Measurements from ENCODE around the gene LGI4. TPM values are rescaled to one million over a fixed set of nuclear protein-coding genes. Genes with fewer than 3 reads are reported as not detected.

Gene LGI4
- total and polyA plus RNA-seq, 2 donors from 2014 or later: 5.1 to 7.5 TPM

DNA sequence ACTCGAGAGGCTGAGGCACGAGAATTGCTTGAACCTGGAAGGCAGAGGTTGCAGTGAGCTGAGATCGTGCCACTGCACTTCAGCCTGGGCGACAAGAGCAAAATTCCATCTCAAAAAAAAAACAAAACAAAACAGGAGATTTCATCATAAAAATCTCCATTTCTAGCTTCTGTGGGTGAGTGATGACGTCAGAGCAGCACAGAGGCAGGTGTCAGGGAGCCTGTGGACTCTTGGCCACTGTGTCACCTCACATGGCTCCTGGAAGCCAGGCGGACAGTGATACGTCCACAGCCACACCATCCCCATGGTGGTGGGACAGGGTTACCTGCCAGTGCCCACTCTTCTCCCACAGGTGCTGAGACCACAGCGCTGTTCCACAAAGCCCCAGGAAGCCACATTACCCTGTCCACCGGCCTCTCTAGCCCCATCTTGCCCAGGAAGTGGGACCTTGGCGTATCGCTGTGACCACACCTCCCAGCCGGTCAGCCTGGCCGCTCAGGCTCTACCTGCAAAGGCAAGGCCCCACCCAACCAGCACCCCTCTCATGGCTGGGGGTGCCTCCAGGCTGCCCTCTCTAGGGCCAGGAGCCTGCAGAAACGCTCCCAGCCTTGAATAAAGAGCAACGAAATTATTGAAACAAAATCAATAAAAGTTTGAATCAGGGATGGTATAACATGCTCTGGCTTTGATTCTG is 21.7 kb downstream of the LGI4 start:
- H3K4me3 ChIP-seq (ENCODE audit: low read length in 3 of 3): no peak overlapping the region
- H3K27me3 ChIP-seq (ENCODE audit: control insufficient read depth, insufficient read depth, low read length): no peaks in the 10 kb centered on the region
- H3K9ac ChIP-seq (ENCODE audit: low read length in 3 of 3): no peak overlapping the region
- intact Hi-C loops (cut with DNase I): no loop called here
- DNase-seq: no peak
- no peak for FAIRE-seq
- no peaks in the 10 kb centered on the region for H3K36me3 ChIP-seq (ENCODE audit: control insufficient read depth in 2 of 3, insufficient read depth in 3 of 3, low read length in 3 of 3)
- H3K4me1 ChIP-seq (ENCODE audit: control insufficient read depth in 2 of 3, insufficient read depth in 2 of 3, low read depth in 1 of 3, low read length in 3 of 3): peaks cover 0 to 4% (median 3%) of the 10 kb centered on the region in 3 donors
- no peaks in the 10 kb centered on the region for H3K9me3 ChIP-seq (ENCODE audit: control insufficient read depth in 2 of 3, insufficient read depth in 1 of 3, low read length in 3 of 3)
- TF ChIP-seq, protein P1, sequence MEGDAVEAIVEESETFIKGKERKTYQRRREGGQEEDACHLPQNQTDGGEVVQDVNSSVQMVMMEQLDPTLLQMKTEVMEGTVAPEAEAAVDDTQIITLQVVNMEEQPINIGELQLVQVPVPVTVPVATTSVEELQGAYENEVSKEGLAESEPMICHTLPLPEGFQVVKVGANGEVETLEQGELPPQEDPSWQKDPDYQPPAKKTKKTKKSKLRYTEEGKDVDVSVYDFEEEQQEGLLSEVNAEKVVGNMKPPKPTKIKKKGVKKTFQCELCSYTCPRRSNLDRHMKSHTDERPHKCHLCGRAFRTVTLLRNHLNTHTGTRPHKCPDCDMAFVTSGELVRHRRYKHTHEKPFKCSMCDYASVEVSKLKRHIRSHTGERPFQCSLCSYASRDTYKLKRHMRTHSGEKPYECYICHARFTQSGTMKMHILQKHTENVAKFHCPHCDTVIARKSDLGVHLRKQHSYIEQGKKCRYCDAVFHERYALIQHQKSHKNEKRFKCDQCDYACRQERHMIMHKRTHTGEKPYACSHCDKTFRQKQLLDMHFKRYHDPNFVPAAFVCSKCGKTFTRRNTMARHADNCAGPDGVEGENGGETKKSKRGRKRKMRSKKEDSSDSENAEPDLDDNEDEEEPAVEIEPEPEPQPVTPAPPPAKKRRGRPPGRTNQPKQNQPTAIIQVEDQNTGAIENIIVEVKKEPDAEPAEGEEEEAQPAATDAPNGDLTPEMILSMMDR (IDR thresholded peaks at IDR 0.05; ENCODE audit: borderline replicate concordance, extremely low read depth, insufficient read depth): no peak
- no peak overlapping the region for H3K27ac ChIP-seq (ENCODE audit: low read depth in 2 of 2, low read length in 2 of 2)

DNA sequence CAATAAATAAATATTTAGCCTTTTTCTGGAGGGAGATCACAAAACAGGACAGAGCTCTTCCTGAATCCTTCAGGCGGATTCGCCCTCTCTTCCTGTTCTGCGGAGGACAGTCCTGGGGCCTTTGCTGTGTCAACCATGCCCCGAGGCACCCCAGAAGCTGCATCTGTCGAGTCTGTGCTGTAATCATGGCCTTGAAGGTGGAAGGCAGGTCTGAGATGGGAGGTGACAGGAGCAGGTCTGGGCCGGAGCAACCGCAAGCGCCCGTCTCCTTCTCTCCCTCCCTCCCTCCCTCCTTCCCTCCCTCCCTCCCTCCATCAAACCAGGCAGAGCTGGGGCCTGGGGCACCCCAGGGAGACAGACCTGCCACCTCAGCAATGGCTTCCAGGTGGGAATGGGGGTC is 23.9 kb downstream of the LGI4 start:
- Histone ChIP-seq H3K9me3 (ENCODE audit: control insufficient read depth in 2 of 3, insufficient read depth in 1 of 3, low read length in 3 of 3) (no peaks in the 10 kb centered on the region), H3K27ac (ENCODE audit: low read depth in 2 of 2, low read length in 2 of 2) (no peak overlapping the region), H3K27me3 (ENCODE audit: control insufficient read depth, insufficient read depth, low read length) (no peaks in the 10 kb centered on the region), H3K36me3 (ENCODE audit: control insufficient read depth in 2 of 3, insufficient read depth in 3 of 3, low read length in 3 of 3) (no peaks in the 10 kb centered on the region), H3K4me3 (ENCODE audit: low read length in 3 of 3) (no peak overlapping the region), H3K4me1 (ENCODE audit: control insufficient read depth in 2 of 3, insufficient read depth in 2 of 3, low read depth in 1 of 3, low read length in 3 of 3) (peaks cover 0 to 4% (median 3%) of the 10 kb centered on the region in 3 donors), H3K9ac (ENCODE audit: low read length in 3 of 3) (no peak overlapping the region)
- FAIRE-seq (no peak), DNase-seq (no peak)
- intact Hi-C loops (cut with DNase I): no loop called here
- TF ChIP-seq, protein P1 (IDR thresholded peaks at IDR 0.05; ENCODE audit: borderline replicate concordance, extremely low read depth, insufficient read depth): no peak

DNA sequence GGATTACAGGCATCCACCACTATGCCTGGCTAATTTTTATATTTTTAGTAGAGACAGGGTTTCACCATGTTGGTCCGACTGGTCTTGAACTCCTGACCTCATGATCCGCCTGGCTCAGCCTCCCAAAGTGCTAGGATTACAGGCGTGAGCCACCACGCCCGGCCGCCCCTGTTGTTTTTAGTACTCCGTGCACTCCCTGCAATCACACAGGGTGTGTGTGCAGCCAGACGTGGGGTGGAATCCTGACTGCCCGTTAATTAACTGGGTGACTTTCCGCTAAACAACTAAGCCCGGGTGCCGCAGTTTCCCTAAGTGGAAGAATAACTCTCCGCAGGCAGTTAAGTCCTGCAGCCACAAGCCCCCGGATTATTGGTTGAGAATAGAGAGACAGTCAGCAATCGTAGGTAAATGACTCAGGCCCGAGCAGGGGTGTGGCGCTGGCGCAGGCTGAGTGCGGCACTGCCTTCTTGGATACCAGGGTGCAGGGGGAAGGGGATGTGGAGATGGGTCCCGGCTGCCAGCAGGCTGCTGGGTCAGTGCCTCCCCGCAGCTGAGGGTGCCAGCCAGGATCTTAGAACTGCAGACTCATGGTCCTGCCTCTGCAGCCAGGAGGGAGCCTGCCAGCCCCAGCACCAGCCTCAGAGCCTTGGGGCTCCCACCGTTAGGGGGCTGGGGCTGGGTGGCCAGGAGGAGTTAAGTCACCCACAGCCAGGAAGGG is 25.3 kb downstream of the LGI4 start:
- intact Hi-C loops (cut with DNase I): no loop called here
- FAIRE-seq (no peak), DNase-seq (no peak)
- Histone ChIP-seq H3K4me1 (ENCODE audit: control insufficient read depth in 2 of 3, insufficient read depth in 2 of 3, low read depth in 1 of 3, low read length in 3 of 3) (peaks cover 0 to 4% (median 0%) of the 10 kb centered on the region in 3 donors), H3K27ac (ENCODE audit: low read depth in 2 of 2, low read length in 2 of 2) (no peak overlapping the region), H3K27me3 (ENCODE audit: control insufficient read depth, insufficient read depth, low read length) (no peaks in the 10 kb centered on the region), H3K36me3 (ENCODE audit: control insufficient read depth in 2 of 3, insufficient read depth in 3 of 3, low read length in 3 of 3) (no peaks in the 10 kb centered on the region), H3K9ac (ENCODE audit: low read length in 3 of 3) (no peak overlapping the region), H3K9me3 (ENCODE audit: control insufficient read depth in 2 of 3, insufficient read depth in 1 of 3, low read length in 3 of 3) (peaks cover 0 to 4% (median 3%) of the 10 kb centered on the region in 3 donors), H3K4me3 (ENCODE audit: low read length in 3 of 3) (no peak overlapping the region)
- TF ChIP-seq, protein P1 (IDR thresholded peaks at IDR 0.05; ENCODE audit: borderline replicate concordance, extremely low read depth, insufficient read depth): no peak

All from kidney (tissue), 14 donors.